ENCODE data around the gene TSPAN18.

- TF ChIP-seq POLR2AphosphoS5 (IDR thresholded peaks at IDR 0.05; ENCODE audit: low read depth, low read length) (no peak), CTCF (IDR thresholded peaks at IDR 0.05) (no peak), FOSL2 (IDR thresholded peaks at IDR 0.05; ENCODE audit: borderline replicate concordance, low read depth) (no peak), REST (IDR thresholded peaks at IDR 0.05; ENCODE audit: low read depth, low read length) (no peak), RAD21 (IDR thresholded peaks at IDR 0.05; ENCODE audit: low read length) (no peak), MXI1 (IDR thresholded peaks at IDR 0.05; ENCODE audit: low read depth, low read length) (no peak), EP300 (IDR thresholded peaks at IDR 0.05; ENCODE audit: borderline replicate concordance in 1 of 2, low read depth in 1 of 2, low read length in 1 of 2) (no peak), SIN3A (IDR thresholded peaks at IDR 0.05; ENCODE audit: borderline replicate concordance, low read depth, low read length) (no peak), JUND (IDR thresholded peaks at IDR 0.05) (no peak), USF1 (IDR thresholded peaks at IDR 0.05; ENCODE audit: borderline replicate concordance, low read depth) (no peak), SMC3 (IDR thresholded peaks at IDR 0.05; ENCODE audit: low read depth, low read length) (no peak), GABPA (IDR thresholded peaks at IDR 0.05; ENCODE audit: low read depth) (no peak), MAX (IDR thresholded peaks at IDR 0.05; ENCODE audit: low read depth) (no peak), RCOR1 (IDR thresholded peaks at IDR 0.05; ENCODE audit: low read length) (no peak)
These were observed 142.0 kb downstream of the TSPAN18 start for GRCh38 chr11:44868455-44869421.
